Sigmoid colon (tissue), 7 donors: ENCODE results near the gene ARAP3. TPM values are rescaled to one million over a fixed set of nuclear protein-coding genes. Genes with fewer than 3 reads are reported as not detected.

Experiments
- DNase-seq: peaks from one replicate; pipeline ENCODE4 v3.0.0-alpha.2; 2019
- H3K27ac ChIP-seq, 4 donors: fragments of 200-600 bp; sonication (generic); one replicate each; pipeline ENCODE4 v1.5.1; 2016 to 2019; ENCODE audit warnings: mild to moderate bottlenecking in 1 of 4
- H3K27me3 ChIP-seq, 3 donors: fragments of 200-600 bp; sonication (generic); one replicate each; pipeline ENCODE4 v1.5.1; 2019; ENCODE audit warnings: mild to moderate bottlenecking in 1 of 3
- H3K36me3 ChIP-seq, 4 donors: fragments of 200-600 bp; sonication (generic); one replicate each; pipeline ENCODE4 v1.5.1; 2016 to 2019
- H3K4me1 ChIP-seq, 4 donors: fragments of 200-600 bp; sonication (generic); one replicate each; pipeline ENCODE4 v1.5.1; 2017 to 2019
- H3K4me3 ChIP-seq, 4 donors: fragments of 200-600 bp; sonication (generic); one replicate each; pipeline ENCODE4 v1.5.1; 2017 to 2019; ENCODE audit warnings: mild to moderate bottlenecking in 2 of 4, moderate library complexity in 1 of 4
- H3K9me3 ChIP-seq, 4 donors: fragments of 200-600 bp in 3 of 4; sonication (generic) in 3 of 4; one replicate each; pipeline versions ENCODE4 v1.5.1 to v1.6.1; 2013 to 2019
- EP300 ChIP-seq, 4 donors: sonication (generic); formaldehyde crosslinking; IDR thresholded peaks; one replicate each; pipeline ENCODE4 v1.6.1; 2017; ENCODE audit warnings: antibody characterized with exemption in 4 of 4
- POLR2A ChIP-seq, 2 donors: fragments of 450-650 bp; IDR thresholded peaks; one replicate each; pipeline ENCODE4 v1.6.1; 2016; ENCODE audit warnings: antibody characterized with exemption in 2 of 2, mild to moderate bottlenecking in 2 of 2, moderate library complexity in 2 of 2
- POLR2AphosphoS5 ChIP-seq, 4 donors: sonication (generic); formaldehyde crosslinking; IDR thresholded peaks; one replicate each; pipeline ENCODE4 v1.6.1; 2017; ENCODE audit warnings: antibody characterized with exemption in 4 of 4
- WGBS, 2 donors: extraction: QIAGEN DNeasy Blood & Tissue Kit; methylation state at CpG; one replicate each; pipeline ENCODE4 v1.1.7; 2013; 5-methylcytosine and 5-hydroxymethylcytosine counted together
- intact Hi-C: fragments of 100-400 bp; cut with DNase I; formaldehyde crosslinking; loops from one replicate; pipeline ENCODE4 v1.15.1; 2023
- polyA plus RNA-seq, 3 donors: library from polyadenylated mRNA; stranded (reverse); fragments of 200-250 nt; gene quantifications; one replicate each; pipeline ENCODE4 v1.2.3, GENCODE V29; 2013
- total RNA-seq, 4 donors: library from RNA; depleted of rRNA; stranded (reverse); fragments of >200 nt; gene quantifications; one replicate each; pipeline ENCODE4 v1.1.0, GENCODE V29; 2016
- TF ChIP-seq, protein P1 (sequence below), 4 experiments: fragments of 450-650 bp in 3 of 4; fragments of 200-600 bp in 1 of 4; IDR thresholded peaks; one replicate each; pipeline ENCODE4 v1.5.1; 2016 to 2019; ENCODE audit warnings: antibody characterized with exemption in 4 of 4, mild to moderate bottlenecking in 3 of 4, moderate library complexity in 2 of 4
- donor health status: healthy with polysubstance abuse.
- donor health status: Bipolar disorder and iron deficiency.
- donor health status: healthy.

ARAP3 gene
- total and polyA plus RNA-seq, 7 donors: 1.2 to 7.8 (median 3.4) TPM

DNA sequence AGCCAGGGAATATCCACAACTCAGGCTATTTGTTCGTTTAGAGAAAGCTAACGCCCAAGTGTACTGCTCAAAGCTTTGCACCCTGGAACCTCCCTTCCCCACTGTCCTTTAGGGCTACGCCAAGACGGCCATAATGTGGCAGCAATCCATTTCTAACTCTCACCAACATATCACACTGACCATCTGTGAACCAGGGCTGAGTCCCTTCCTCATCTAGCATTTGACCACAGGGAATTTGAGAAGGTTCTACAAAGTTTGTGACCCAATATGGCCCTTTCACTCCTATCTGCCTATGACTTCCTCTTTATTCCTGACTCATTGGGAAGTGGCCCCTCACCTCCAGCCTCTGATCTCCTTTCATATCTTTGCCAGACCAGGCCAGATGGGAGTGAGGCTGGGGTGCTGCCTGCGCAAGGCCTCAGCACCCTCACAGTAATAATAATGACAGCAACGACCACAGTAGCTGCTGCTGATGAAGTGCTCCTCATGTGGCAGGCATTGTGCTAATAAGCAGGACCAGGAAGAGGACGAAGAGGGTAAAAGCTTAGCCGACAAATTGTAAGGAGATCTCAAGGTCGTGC lies 9.3 kb upstream of the ARAP3 start:
- intact Hi-C loops: loop anchor here (10.0 kb wide), 1 partner anchor 413 kb away; the partner anchor contains the start of gene NDFIP1
- Histone ChIP-seq H3K4me3 (no peak overlapping the region), H3K27me3 (peaks cover 0 to 10% (median 7%) of the 10 kb centered on the region in 3 donors), H3K9me3 (no peaks in the 10 kb centered on the region), H3K27ac (no peak overlapping the region), H3K36me3 (no peaks in the 10 kb centered on the region), H3K4me1 (peaks cover 0 to 8% (median 8%) of the 10 kb centered on the region in 4 donors)
- no peak for TF ChIP-seq POLR2AphosphoS5 (IDR thresholded peaks at IDR 0.05)
- TF ChIP-seq, protein P1, sequence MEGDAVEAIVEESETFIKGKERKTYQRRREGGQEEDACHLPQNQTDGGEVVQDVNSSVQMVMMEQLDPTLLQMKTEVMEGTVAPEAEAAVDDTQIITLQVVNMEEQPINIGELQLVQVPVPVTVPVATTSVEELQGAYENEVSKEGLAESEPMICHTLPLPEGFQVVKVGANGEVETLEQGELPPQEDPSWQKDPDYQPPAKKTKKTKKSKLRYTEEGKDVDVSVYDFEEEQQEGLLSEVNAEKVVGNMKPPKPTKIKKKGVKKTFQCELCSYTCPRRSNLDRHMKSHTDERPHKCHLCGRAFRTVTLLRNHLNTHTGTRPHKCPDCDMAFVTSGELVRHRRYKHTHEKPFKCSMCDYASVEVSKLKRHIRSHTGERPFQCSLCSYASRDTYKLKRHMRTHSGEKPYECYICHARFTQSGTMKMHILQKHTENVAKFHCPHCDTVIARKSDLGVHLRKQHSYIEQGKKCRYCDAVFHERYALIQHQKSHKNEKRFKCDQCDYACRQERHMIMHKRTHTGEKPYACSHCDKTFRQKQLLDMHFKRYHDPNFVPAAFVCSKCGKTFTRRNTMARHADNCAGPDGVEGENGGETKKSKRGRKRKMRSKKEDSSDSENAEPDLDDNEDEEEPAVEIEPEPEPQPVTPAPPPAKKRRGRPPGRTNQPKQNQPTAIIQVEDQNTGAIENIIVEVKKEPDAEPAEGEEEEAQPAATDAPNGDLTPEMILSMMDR (IDR thresholded peaks at IDR 0.05): no peak
- no peak for DNase-seq
- WGBS, 2 donors: 78 to 81% methylated on average over 9 of the region's 9 CpGs

DNA sequence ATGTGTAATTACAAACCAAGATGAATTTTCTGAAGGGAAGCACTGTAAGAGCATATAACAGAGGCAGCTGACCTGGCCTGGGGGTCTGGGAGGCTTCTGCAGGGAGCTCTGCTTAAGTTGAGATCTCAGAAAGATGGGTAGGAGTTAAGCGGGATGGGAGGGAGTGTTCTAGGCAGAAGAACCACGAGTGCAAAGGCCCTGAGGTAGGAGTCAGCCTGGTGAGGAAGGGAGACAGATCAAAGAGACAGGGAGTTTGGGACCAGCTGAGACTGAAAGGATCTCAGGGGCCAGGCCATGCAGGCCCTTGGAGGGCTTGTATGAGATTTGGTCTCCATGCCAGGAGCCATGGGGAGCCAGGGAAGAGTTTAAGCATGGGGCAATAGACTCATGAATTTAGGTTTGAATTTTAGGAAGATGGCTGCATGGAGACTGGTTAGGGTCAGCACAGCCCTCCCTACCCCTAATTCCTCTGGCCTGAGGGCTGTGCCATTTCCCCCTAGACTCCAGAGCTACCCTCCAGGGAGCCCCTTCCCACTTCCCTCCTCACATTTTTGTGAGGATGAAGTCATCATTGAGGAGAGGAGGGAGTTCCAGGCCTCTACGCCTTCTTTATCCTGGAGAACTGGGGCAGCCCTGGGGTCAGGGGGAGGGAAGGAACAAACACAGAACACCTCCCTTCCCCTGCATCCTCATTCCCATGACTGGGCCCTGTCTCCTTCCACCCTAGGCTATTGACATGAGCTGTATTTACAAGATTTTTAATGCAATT lies 4.8 kb upstream of the ARAP3 start:
- intact Hi-C loops: no loop called here
- no peaks in the 10 kb centered on the region for H3K36me3 ChIP-seq

DNA sequence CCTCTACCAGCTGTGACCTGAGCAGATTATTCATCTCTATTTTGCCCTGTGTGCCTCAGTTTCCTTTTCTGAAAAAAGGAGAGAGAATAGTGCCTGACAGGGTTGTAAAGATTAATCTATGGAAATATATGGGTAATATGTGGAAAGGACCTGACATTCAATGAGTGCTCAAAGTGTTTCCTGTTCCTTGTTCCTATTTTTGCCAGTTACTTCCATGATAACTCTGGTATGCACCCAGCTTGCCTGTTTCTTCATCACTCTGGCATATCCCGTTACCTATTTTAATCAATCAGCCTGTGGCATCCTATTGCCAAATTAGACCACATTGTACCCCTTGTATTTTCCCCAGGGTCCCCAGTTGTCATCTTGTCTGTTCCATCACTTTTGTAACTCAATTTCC lies 3.6 kb upstream of the ARAP3 start:
- no peak overlapping the region for H3K27ac ChIP-seq
- no peaks in the 10 kb centered on the region for H3K9me3 ChIP-seq
- H3K27me3 ChIP-seq: no peaks in the 10 kb centered on the region
- H3K4me1 ChIP-seq: peaks cover 0 to 19% (median 16%) of the 10 kb centered on the region in 4 donors
- H3K4me3 ChIP-seq: no peak overlapping the region
- intact Hi-C loops: no loop called here
- no peaks in the 10 kb centered on the region for H3K36me3 ChIP-seq
- TF ChIP-seq POLR2A (IDR thresholded peaks at IDR 0.05) (no peak), EP300 (IDR thresholded peaks at IDR 0.05) (no peak), POLR2AphosphoS5 (IDR thresholded peaks at IDR 0.05) (no peak)
- TF ChIP-seq, protein P1 (IDR thresholded peaks at IDR 0.05): no peak
- 85 to 94% methylated on average over 1 of the region's 1 CpG for WGBS, 2 donors
- no peak for DNase-seq

More for the DNA sequence above, 4.8 kb upstream of the ARAP3 start:
- WGBS, 2 donors: 86% methylated on average over 3 of the region's 3 CpGs
- TF ChIP-seq EP300 (IDR thresholded peaks at IDR 0.05) (no peak), POLR2AphosphoS5 (IDR thresholded peaks at IDR 0.05) (no peak), POLR2A (IDR thresholded peaks at IDR 0.05) (no peak)
- TF ChIP-seq, protein P1 (IDR thresholded peaks at IDR 0.05): no peak
- Histone ChIP-seq H3K27me3 (no peaks in the 10 kb centered on the region), H3K4me1 (peaks cover 0 to 10% (median 7%) of the 10 kb centered on the region in 4 donors), H3K9me3 (no peaks in the 10 kb centered on the region), H3K27ac (no peak overlapping the region), H3K4me3 (no peak overlapping the region)
- no peak for DNase-seq

DNA sequence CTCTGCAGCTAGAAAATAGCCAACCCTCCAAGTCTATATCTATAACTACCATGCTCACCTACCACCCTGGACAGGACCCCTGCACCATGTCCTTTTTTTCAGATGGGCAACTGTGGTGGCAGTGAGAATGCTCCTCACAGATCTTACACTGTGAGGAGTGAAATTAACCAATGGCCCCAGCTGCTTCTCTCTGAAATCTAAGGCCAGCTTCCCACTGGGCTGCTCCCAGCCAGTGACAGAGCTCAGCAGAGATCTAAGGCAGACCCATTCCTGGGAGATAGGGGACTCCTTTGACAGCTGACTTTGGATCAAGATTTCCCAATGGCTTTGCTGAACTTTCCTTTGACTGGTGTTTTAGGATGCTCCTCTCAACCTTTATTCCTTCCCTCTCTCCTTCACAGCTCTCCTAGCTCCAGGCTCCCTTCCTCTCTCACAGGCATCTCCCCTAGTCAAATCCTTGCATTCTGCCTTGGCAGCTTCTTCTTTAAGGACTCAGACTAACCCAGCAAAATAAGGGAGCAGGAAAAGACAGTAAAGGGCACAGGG lies 1.6 kb upstream of the ARAP3 start:
- Histone ChIP-seq H3K27me3 (no peaks in the 10 kb centered on the region), H3K9me3 (no peaks in the 10 kb centered on the region), H3K4me3 (no peak overlapping the region), H3K4me1 (peaks cover 0 to 19% (median 16%) of the 10 kb centered on the region in 4 donors), H3K36me3 (no peaks in the 10 kb centered on the region), H3K27ac (no peak overlapping the region)
- no peak for TF ChIP-seq POLR2AphosphoS5 (IDR thresholded peaks at IDR 0.05)
- no peak for TF ChIP-seq POLR2A (IDR thresholded peaks at IDR 0.05)
- TF ChIP-seq, protein P1 (IDR thresholded peaks at IDR 0.05): no peak
- TF ChIP-seq EP300 (IDR thresholded peaks at IDR 0.05): no peak
- intact Hi-C loops: no loop called here
- DNase-seq: no peak
